ENCODE results near the gene AHNAK2. TPM values are rescaled to one million over a fixed set of nuclear protein-coding genes. Genes with fewer than 3 reads are reported as not detected.
"Not testable (repeated sequence)": the region's sequence is repeated elsewhere in the genome, so short reads cannot be mapped to it uniquely, and the experiment has no call there.

AHNAK2 gene
- total RNA-seq, 1 donor from 2014 or later, result 2.0 TPM

- H3K27ac Mint-ChIP-seq; H3K4me3 Mint-ChIP-seq; H3K36me3 Mint-ChIP-seq; H3K4me1 Mint-ChIP-seq (ENCODE audit: unreplicated experiment); DNase-seq (ENCODE audit: extremely low spot score, unreplicated experiment); H3K9me3 Mint-ChIP-seq: not testable (repeated sequence)
- H3K27me3 Mint-ChIP-seq, result peaks cover 16% of the 10 kb centered on the region
Measured at GRCh38 chr14:104944436-104945205, 33.6 kb downstream of the AHNAK2 start.

GRCh38 chr14:104944016-104944308 lies 34.2 kb downstream of the AHNAK2 start:
- not testable (repeated sequence) for DNase-seq (ENCODE audit: extremely low spot score, unreplicated experiment); H3K4me1 Mint-ChIP-seq (ENCODE audit: unreplicated experiment); H3K4me3 Mint-ChIP-seq; H3K27ac Mint-ChIP-seq; H3K9me3 Mint-ChIP-seq; H3K36me3 Mint-ChIP-seq
- peaks cover 22% of the 10 kb centered on the region for H3K27me3 Mint-ChIP-seq

- H3K9me3 Mint-ChIP-seq, result not testable (repeated sequence)
Measured at GRCh38 chr14:104943216-104944015, 34.8 kb downstream of the AHNAK2 start.

DNA sequence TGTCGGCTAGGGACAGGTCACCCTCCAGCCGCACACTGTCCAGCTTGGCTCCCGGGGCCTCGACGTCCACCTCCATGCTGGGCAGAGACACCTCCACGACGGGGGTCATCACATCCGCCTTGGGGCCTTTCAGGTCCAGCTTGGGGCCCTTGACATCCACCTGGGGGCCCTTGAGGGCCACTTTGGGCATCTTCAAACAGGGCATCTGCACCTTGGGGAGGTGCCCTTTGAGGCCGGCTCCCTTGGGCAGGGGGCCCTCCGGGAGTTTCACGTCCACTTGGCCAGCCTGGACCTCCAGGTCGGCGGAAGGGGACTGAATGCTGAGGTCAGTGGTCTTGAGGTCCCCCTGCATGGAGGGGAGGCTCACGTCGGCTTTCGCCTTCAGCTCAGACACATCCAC lies 35.6 kb downstream of the AHNAK2 start:
- H3K4me1 Mint-ChIP-seq (ENCODE audit: unreplicated experiment), result no peaks in the 10 kb centered on the region
- no peaks in the 10 kb centered on the region for H3K36me3 Mint-ChIP-seq
- H3K27me3 Mint-ChIP-seq, result peaks cover 36% of the 10 kb centered on the region
- H3K4me3 Mint-ChIP-seq, result no peak overlapping the region
- TF ChIP-seq CTCF (conservative IDR thresholded peaks at IDR 0.05), result no peak
- no peak for DNase-seq (ENCODE audit: extremely low spot score, unreplicated experiment)
- H3K27ac Mint-ChIP-seq, result no peak overlapping the region
- H3K9me3 Mint-ChIP-seq, result no peaks in the 10 kb centered on the region

More at GRCh38 chr14:104943216-104944015, 34.8 kb downstream of the AHNAK2 start:
- not testable (repeated sequence) for H3K27ac Mint-ChIP-seq; DNase-seq (ENCODE audit: extremely low spot score, unreplicated experiment); H3K36me3 Mint-ChIP-seq; H3K4me1 Mint-ChIP-seq (ENCODE audit: unreplicated experiment); H3K4me3 Mint-ChIP-seq
- peaks cover 28% of the 10 kb centered on the region for H3K27me3 Mint-ChIP-seq

- TF ChIP-seq CTCF (conservative IDR thresholded peaks at IDR 0.05), result no peak
- Mint-ChIP-seq H3K4me3 (no peak overlapping the region), H3K4me1 (ENCODE audit: unreplicated experiment) (no peaks in the 10 kb centered on the region), H3K36me3 (no peaks in the 10 kb centered on the region), H3K27me3 (peaks cover 44% of the 10 kb centered on the region), H3K27ac (no peak overlapping the region), H3K9me3 (no peaks in the 10 kb centered on the region)
- no peak for DNase-seq (ENCODE audit: extremely low spot score, unreplicated experiment)
Measured at GRCh38 chr14:104941508-104942365, 36.4 kb downstream of the AHNAK2 start.

- H3K27me3 Mint-ChIP-seq, result peaks cover 53% of the 10 kb centered on the region
- no peaks in the 10 kb centered on the region for H3K36me3 Mint-ChIP-seq
- H3K9me3 Mint-ChIP-seq, result no peaks in the 10 kb centered on the region
- peak; percentile 21 for TF ChIP-seq CTCF (conservative IDR thresholded peaks at IDR 0.05)
- no peak overlapping the region for H3K4me3 Mint-ChIP-seq
- no peak overlapping the region for H3K27ac Mint-ChIP-seq
- no peaks in the 10 kb centered on the region for H3K4me1 Mint-ChIP-seq (ENCODE audit: unreplicated experiment)
- DNase-seq (ENCODE audit: extremely low spot score, unreplicated experiment), result no peak
Measured at GRCh38 chr14:104940526-104941150, 37.5 kb downstream of the AHNAK2 start.
